Fibroblast of skin of scalp (primary cell): ENCODE measurements around the gene CYP2W1.
"Not testable (repeated sequence)": the region's sequence is repeated elsewhere in the genome, so short reads cannot be mapped to it uniquely, and the experiment has no call there.

Experiments used
- DNase-seq: peaks from one replicate; pipeline ENCODE4 v3.0.0-alpha.2; 2013

CYP2W1 gene

DNA sequence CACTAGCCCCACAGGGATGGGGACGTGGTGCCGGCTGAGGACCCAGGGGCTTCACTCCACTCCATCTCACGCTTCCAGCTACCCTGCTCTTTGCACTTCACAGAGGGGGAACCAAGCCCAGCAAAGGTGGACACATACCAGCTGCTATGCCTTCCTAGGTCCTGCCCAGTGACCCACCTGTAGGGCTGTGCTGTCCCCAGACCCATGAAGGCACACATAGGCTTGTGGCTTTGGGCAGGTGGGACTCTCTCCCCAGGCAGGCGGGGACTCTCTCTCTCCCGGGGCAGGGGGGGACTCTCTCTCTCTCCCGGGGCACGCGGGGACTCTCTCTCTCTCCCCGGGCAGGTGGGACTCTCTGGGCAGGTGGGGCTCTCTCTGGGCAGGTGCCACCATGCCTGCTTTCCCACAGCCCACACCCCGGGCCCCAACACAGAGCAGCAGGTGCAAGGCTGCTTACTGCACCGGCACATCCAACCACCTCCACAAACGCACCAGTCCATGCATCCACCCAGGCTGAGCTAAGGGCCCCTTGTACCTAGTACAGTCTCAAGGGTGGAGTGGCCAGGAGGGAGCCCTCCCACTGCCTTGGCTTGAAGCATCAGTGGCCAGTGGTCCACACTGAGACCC, 47.6 kb downstream of the CYP2W1 start:
- no peak for DNase-seq

DNA sequence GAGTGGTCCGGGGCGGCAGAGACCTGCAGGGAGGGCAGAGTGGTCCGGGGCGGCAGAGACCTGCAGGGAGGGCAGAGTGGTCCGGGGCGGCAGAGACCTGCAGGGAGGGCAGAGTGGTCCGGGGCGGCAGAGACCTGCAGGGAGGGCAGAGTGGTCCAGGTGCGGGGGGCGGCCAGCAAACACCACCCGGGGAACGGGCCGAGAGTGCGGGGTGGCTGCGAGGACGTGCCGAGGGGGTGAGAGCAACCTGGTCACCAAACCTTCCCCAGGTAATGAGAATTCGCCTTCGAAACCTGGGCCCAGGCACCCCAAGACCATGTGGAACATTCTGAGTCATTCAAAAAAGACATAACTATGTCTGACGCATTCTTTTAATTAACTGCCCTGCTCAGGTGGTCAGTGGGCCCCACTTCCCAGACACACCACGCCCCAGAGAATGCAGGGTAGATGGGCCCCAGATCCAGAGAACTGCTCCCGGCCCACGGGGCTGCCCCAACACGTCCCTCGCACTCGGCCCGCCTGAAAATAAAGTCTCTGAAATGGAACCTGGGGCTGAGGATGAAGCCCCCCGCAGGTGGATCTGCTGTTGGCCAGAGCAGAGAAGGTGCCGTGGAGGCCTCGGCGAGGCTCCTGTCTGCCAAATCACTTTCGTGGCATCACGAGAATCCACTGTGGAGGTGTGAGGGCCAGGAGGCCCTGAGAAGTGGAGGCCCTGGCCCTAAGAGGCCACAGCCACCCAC, 48.9 kb downstream of the CYP2W1 start:
- no peak for DNase-seq

DNA sequence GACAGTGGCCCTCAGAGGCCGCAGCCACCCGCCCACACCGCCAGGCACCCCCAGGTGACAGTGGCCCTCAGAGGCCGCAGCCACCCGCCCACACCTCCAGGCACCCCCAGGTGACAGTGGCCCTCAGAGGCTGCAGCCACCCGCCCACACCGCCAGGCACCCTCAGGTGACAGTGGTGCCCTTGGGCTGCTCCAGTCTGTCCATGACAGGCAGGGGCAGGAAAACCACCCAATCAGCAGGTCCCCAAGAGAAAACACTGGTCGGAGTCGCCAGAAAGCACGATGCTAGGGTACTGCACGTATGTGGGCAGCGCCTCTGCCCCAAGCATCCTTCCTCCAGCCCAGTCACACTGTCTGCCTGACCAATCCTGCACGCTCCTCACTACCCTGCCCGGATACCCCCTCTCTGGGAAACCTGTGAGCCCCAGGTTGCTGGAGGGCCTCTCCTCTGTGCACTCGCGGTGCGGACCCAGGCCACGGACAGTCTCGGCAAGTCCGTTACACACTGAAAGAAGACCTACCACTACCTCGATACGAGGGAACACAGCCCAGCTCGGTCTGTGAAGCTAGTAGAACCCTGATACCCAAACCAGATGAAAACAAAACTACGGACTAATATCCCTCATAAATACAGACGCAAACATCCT, 49.7 kb downstream of the CYP2W1 start:
- no peak for DNase-seq

DNA sequence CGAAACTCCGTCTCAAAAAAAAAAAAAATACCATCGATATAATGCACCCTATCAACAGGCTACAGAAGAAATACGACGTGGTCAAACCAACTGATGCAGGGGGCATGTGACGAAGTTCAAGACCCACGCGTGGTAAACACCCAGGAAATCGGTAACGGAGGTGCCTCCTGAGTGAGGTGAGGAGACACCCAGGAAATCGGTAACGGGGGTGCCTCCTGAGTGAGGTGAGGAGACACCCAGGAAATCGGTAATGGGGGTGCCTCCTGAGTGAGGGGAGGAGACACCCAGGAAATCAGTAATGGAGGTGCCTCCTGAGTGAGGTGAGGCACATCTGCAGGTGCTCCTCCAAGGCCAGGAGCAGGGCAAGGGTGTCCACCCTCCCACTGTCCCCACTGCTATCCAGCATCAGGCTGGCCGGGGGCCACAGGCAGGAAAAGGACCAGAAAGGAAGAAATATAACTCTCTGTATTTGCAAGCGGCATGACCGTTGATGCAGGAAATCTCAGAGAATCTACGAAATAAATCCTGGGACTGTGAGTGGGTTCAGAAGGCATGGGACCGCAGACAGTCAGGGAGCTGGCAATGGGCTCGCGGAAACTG, 50.7 kb downstream of the CYP2W1 start:
- no peak for DNase-seq

GRCh38 chr7:1034769-1035168, 51.8 kb downstream of the CYP2W1 start:
- not testable (repeated sequence) for DNase-seq

GRCh38 chr7:1036164-1036928, 53.4 kb downstream of the CYP2W1 start:
- not testable (repeated sequence) for DNase-seq
